CD14-positive monocyte (primary cell): ENCODE results near the gene GSKIP. TPM values are rescaled to one million over a fixed set of nuclear protein-coding genes. Genes with fewer than 3 reads are reported as not detected.

Experiments
- DNase-seq, 3 donors: peaks; one replicate each; pipeline ENCODE4 v3.0.0-alpha.2; 2011 to 2022
- H2AFZ ChIP-seq: 2 replicates; pipeline ENCODE4 v1.6.0; 2012; ENCODE audit warnings: mild to moderate bottlenecking, low read depth, low read length, inconsistent platforms; ENCODE audit not compliant: insufficient read depth, poor library complexity, severe bottlenecking
- H3K27ac ChIP-seq, 2 donors: 1 replicate in 1 of 2; 2 replicates in 1 of 2; pipeline ENCODE4 v1.5.1; 2012 to 2013; ENCODE audit warnings: low read length in 2 of 2, control low read depth in 1 of 2, inconsistent platforms in 1 of 2, low read depth in 1 of 2, mild to moderate bottlenecking in 1 of 2
- H3K27me3 ChIP-seq, 2 donors: one replicate each; pipeline versions ENCODE4 v1.6.0 to v1.6.1; 2011 to 2013; ENCODE audit warnings: low read length in 2 of 2; ENCODE audit not compliant: control insufficient read depth in 2 of 2, insufficient read depth in 2 of 2
- H3K36me3 ChIP-seq, 2 donors: replicated peaks in 1 of 2; 1 replicate in 1 of 2; 2 replicates in 1 of 2; pipeline versions ENCODE4 v1.5.1 to v1.6.1; 2012 to 2013; ENCODE audit warnings: low read length in 2 of 2, control low read depth in 1 of 2, inconsistent platforms in 1 of 2, mild to moderate bottlenecking in 1 of 2; ENCODE audit not compliant: insufficient read depth in 2 of 2, control insufficient read depth in 1 of 2
- H3K4me1 ChIP-seq, 2 donors: 1 replicate in 1 of 2; 2 replicates in 1 of 2; pipeline versions ENCODE4 v1.5.1 to v1.6.1; 2012 to 2013; ENCODE audit warnings: low read length in 2 of 2, control low read depth in 1 of 2, inconsistent platforms in 1 of 2, mild to moderate bottlenecking in 1 of 2, moderate library complexity in 1 of 2; ENCODE audit not compliant: insufficient read depth in 2 of 2, control insufficient read depth in 1 of 2
- H3K4me2 ChIP-seq: replicated peaks from 2 replicates; pipeline ENCODE3; 2012; ENCODE audit warnings: low read length, moderate library complexity, mild to moderate bottlenecking; ENCODE audit not compliant: poor library complexity, severe bottlenecking; ENCODE audit errors: extremely low read depth
- H3K4me3 ChIP-seq, 3 experiments: fragments of 200-600 bp in 1 of 3; sonication (generic) in 1 of 3; replicated peaks in 1 of 3; 1 replicate in 2 of 3; 2 replicates in 1 of 3; pipeline ENCODE4 v1.5.1; 2011 to 2013; ENCODE audit warnings: low read length in 3 of 3, mild to moderate bottlenecking in 3 of 3, control low read depth in 2 of 3, low read depth in 2 of 3, inconsistent platforms in 1 of 3, moderate library complexity in 1 of 3
- H3K79me2 ChIP-seq: 2 replicates; pipeline ENCODE4 v1.6.0; 2012; ENCODE audit warnings: mild to moderate bottlenecking, control low read depth, inconsistent platforms, low read length, moderate library complexity; ENCODE audit not compliant: insufficient read depth
- H3K9ac ChIP-seq: 2 replicates; pipeline ENCODE4 v1.6.0; 2017; ENCODE audit warnings: low read length, mild to moderate bottlenecking; ENCODE audit not compliant: insufficient read depth, poor library complexity, severe bottlenecking
- H3K9me3 ChIP-seq, 2 donors: replicated peaks in 1 of 2; 1 replicate in 1 of 2; 2 replicates in 1 of 2; pipeline versions ENCODE4 v1.5.1 to v1.6.1; 2012 to 2013; ENCODE audit warnings: low read length in 2 of 2, control low read depth in 1 of 2; ENCODE audit not compliant: control insufficient read depth in 1 of 2, insufficient read depth in 1 of 2
- H4K20me1 ChIP-seq: 2 replicates; pipeline ENCODE4 v1.6.0; 2012; ENCODE audit warnings: mild to moderate bottlenecking, low read length, control low read depth, moderate library complexity; ENCODE audit not compliant: insufficient read depth
- H3K27ac Mint-ChIP-seq, 7 donors: one replicate each; pipeline ENCODE4 v1.8.0; 2020; ENCODE audit warnings: mild to moderate bottlenecking in 7 of 7, mixed read lengths in 7 of 7, moderate library complexity in 6 of 7, inconsistent platforms in 2 of 7
- H3K27me3 Mint-ChIP-seq, 3 donors: one replicate each; pipeline ENCODE4 v1.8.0; 2021 to 2022; ENCODE audit warnings: low read depth in 3 of 3, mild to moderate bottlenecking in 3 of 3, mixed read lengths in 3 of 3, moderate library complexity in 3 of 3, inconsistent platforms in 1 of 3
- H3K36me3 Mint-ChIP-seq, 2 donors: one replicate each; pipeline ENCODE4 v1.8.0; 2020; ENCODE audit warnings: mixed read lengths in 2 of 2, inconsistent platforms in 1 of 2, mild to moderate bottlenecking in 1 of 2
- H3K4me1 Mint-ChIP-seq: one replicate; pipeline ENCODE4 v1.8.0; 2020; ENCODE audit warnings: mild to moderate bottlenecking, mixed read lengths
- H3K4me3 Mint-ChIP-seq, 2 donors: one replicate each; pipeline ENCODE4 v1.8.0; 2020; ENCODE audit warnings: mild to moderate bottlenecking in 2 of 2, mixed read lengths in 2 of 2, moderate library complexity in 1 of 2
- H3K9me3 Mint-ChIP-seq, 7 donors: one replicate each; pipeline ENCODE4 v1.8.0; 2020 to 2022; ENCODE audit warnings: mixed read lengths in 7 of 7, mild to moderate bottlenecking in 6 of 7, moderate library complexity in 6 of 7, inconsistent platforms in 2 of 7
- CTCF ChIP-seq: fragments of 200-600 bp; IDR thresholded peaks from one replicate; pipeline ENCODE4 v1.8.0; 2022; ENCODE audit warnings: antibody characterized with exemption, mild to moderate bottlenecking
- WGBS: methylation state at CpG from one replicate; pipeline ENCODE4 v1.1.5; 2013; ENCODE audit warnings: missing lambda C conversion rate; ENCODE audit not compliant: insufficient coverage; 5-methylcytosine and 5-hydroxymethylcytosine counted together
- intact Hi-C, 2 donors: fragments of 100-400 bp; cut with micrococcal nuclease; formaldehyde crosslinking; loops; one replicate each; pipeline versions ENCODE4 v1.15.0 to v1.15.1; 2023
- polyA plus RNA-seq, 3 donors: library from polyadenylated mRNA; depleted of rRNA in 1 of 3; unstranded in 2 of 3; stranded (reverse) in 1 of 3; fragments of 300-500 nt in 2 of 3; fragments of >200 nt in 1 of 3; fragmentation: Illumina TruSeq in 2 of 3; gene quantifications; 1 replicate in 2 of 3; 2 replicates in 1 of 3; pipeline ENCODE4 v1.2.3, GENCODE V29; 2012 to 2021

The GSKIP gene
- polyA plus RNA-seq, 3 donors, result 3.1 to 24.7 (median 20.7) TPM

GRCh38 chr14:96416292-96416691 lies 53.0 kb downstream of the GSKIP start:
- Histone ChIP-seq H3K9me3 (no peaks in the 10 kb centered on the region), H3K27me3 (no peaks in the 10 kb centered on the region), H3K4me1 (no peaks in the 10 kb centered on the region), H2AFZ (no peak overlapping the region), H3K79me2 (no peaks in the 10 kb centered on the region), H3K27ac (no peak overlapping the region), H3K36me3 (no peaks in the 10 kb centered on the region), H3K4me2 (no peak overlapping the region), H3K4me3 (no peak overlapping the region), H4K20me1 (no peaks in the 10 kb centered on the region), H3K9ac (no peak overlapping the region)
- Mint-ChIP-seq H3K4me3 (no peak overlapping the region), H3K4me1 (no peaks in the 10 kb centered on the region), H3K27ac (no peak overlapping the region), H3K27me3 (peaks cover 0 to 2% (median 0%) of the 10 kb centered on the region in 3 donors), H3K36me3 (no peaks in the 10 kb centered on the region), H3K9me3 (peaks cover 0 to 2% (median 0%) of the 10 kb centered on the region in 7 donors)
- no peak for TF ChIP-seq CTCF
- DNase-seq, result no peak
- intact Hi-C loops, result no loop called here
- WGBS, result no CpG with 5 or more reads among the region's 1 CpG

DNA sequence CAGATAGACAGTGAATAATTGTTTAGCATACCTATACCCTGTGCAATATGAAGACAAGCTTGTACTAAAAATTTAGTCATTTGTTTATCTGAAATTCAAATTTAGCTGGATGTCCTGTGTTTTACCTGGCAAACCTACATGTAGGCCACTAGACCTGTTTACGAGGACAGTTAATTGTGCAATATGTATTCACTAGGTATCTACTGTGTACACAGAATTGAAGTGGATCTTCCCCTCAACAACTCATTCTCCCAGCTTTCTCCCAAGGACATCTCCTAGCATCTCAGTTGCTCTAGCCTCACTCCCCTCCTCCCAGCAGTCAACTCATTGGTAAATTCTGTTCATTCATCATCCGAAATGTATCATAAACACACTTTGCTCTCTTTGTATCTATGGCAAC lies 53.9 kb downstream of the GSKIP start:
- no peak overlapping the region for H3K27ac Mint-ChIP-seq
- no peak overlapping the region for H3K4me3 ChIP-seq
- H3K27me3 ChIP-seq, result no peaks in the 10 kb centered on the region
- intact Hi-C loops, result no loop called here
- no peak overlapping the region for H2AFZ ChIP-seq
- H4K20me1 ChIP-seq, result no peaks in the 10 kb centered on the region
- no peaks in the 10 kb centered on the region for H3K9me3 ChIP-seq
- 100% methylated on average over 1 of the region's 2 CpGs for WGBS
- TF ChIP-seq CTCF, result no peak
- peaks cover 0 to 2% (median 0%) of the 10 kb centered on the region in 7 donors for H3K9me3 Mint-ChIP-seq
- no peaks in the 10 kb centered on the region for H3K4me1 ChIP-seq
- no peaks in the 10 kb centered on the region for H3K4me1 Mint-ChIP-seq
- H3K27me3 Mint-ChIP-seq, result peaks cover 0 to 6% (median 1%) of the 10 kb centered on the region in 3 donors
- no peak overlapping the region for H3K4me3 Mint-ChIP-seq
- no peak overlapping the region for H3K4me2 ChIP-seq
- no peaks in the 10 kb centered on the region for H3K79me2 ChIP-seq
- DNase-seq, result no peak
- H3K36me3 ChIP-seq, result no peaks in the 10 kb centered on the region
- no peaks in the 10 kb centered on the region for H3K36me3 Mint-ChIP-seq
- no peak overlapping the region for H3K9ac ChIP-seq
- no peak overlapping the region for H3K27ac ChIP-seq
